HUDEP-2 (cell line): ENCODE data around the gene PATJ.
"Not testable (repeated sequence)": the region's sequence is repeated elsewhere in the genome, so short reads cannot be mapped to it uniquely, and the experiment has no call there.

ENCODE experiments used
- DNase-seq, 76 experiments: peaks; one replicate each; lab custom pipeline; 2025; ENCODE audit not compliant: unreplicated experiment in 76 of 76; lab: John Stamatoyannopoulos, UW

PATJ gene

GRCh38 chr1:61746813-61747212, 4.5 kb downstream of the PATJ start:
- DNase-seq, result no peak

DNA sequence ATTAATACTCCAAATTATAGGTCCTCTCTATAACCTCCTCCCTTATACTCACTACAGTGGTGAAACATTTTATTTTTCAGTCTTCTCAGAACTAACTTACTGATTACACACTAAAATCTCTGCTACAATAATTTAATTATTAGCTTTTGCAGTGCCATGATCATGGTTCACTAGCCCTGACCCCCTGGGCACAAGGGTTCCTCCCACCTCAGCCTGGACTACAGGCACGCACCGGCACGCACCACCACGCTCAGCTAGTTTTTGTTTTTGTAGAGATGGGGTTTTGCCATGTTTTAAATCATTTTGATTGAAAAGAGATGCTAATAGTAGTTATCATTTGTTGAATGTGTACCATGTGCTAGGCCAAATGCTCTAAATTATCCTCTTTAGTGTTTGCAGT, 6.3 kb downstream of the PATJ start:
- no peak for DNase-seq

DNA sequence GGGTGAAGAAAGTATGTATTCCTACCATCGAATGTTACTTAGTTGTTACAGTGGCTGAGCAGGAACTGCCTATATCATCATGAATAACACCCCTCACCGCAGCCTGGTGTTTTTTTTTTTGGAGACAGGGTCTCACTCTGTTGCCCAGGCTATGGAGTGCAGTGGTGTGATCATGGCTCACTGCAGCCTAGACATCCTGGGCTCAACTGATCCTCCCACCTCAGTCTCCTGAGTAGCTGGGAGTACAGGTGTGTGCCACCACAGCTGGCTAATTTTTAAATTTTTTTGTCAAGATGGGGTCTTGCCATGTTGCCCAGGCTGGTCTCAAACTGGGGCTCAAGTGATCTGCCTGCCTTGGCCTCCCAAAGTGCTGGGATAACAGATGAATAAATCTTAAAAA, 7.3 kb downstream of the PATJ start:
- DNase-seq, result no peak

DNA sequence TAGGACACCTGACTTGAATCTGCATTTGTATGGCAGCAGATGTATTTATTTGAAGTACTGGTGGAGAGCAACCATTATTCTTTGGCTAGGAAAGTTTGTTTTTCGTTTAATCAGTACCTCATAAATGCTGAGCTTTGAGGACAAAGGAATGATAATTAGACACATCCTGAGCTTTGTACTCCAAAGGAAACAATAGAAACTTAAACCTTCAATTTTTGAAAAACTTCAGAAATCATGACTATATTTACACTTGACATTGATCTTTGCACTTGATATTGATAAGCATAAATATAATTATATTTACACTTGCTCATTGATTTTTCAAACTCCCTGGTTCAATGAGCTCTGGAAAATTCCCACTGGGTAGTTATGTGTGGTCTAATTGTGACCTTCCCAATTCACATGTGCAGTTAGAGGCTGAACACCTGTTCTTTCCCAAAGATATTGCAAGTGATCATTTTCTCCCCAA, 10.7 kb downstream of the PATJ start:
- DNase-seq, result no peak

GRCh38 chr1:61753998-61754508, 11.8 kb downstream of the PATJ start:
- no peak for DNase-seq

- DNase-seq, result no peak
These were observed 12.3 kb downstream of the PATJ start for GRCh38 chr1:61754545-61754944.

GRCh38 chr1:61756773-61757172, 14.5 kb downstream of the PATJ start:
- no peak for DNase-seq

DNA sequence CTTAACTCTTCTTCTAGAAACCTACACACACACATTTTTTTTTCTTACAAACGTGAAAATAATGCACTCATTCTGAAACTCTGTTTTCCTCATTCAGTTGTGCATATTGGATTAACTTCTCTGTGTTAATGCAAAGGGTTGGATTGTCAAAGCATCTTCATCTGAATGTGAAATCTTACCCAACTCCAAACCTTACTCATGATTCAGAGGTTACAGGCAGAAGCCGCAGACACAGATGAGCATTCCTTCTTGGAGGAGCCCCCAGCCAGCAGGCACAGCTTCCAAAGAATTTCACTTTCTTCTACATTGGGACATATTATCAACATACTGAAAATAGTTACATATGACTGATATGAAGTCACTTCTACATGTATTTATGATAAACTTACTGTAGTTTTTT, 15.7 kb downstream of the PATJ start:
- DNase-seq, result no peak

DNA sequence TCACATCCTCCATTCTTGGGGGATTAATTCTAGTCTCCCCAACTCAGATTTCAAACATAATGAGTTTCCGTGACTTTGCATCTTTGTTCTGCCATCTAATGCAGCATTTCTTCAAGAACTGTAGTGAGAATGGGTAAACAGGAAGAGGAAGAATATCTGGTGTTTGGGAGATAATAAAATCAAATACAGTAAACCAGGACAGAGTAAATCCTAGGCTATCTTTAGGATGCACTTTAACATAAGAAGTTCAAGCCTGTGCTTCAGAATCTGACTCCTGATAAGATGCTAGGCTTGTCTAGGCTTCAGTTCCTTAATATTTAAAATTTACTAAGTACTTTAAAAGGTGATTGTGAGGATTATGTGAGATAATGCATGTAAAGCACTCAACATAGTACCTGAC, 27.9 kb downstream of the PATJ start:
- DNase-seq, result no peak

DNA sequence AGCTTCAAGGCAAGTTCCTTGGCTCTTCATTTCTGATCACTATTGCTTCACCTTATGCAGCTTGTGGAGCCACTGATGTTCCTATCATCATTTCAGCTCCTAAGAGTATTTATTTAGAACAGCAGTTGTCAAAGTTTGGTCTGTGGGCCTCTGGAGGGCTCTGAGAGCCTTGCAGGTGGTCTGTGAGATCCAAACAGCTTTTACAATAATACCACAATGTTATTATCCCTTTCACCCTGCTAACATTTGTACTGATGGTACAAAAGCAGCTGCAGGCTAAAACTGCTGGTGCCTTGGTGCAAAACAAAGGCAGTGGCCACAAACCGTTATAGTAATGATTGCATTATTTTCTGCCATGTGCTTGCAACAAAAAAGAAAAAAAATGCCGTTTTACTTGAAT, 33.8 kb downstream of the PATJ start:
- no peak for DNase-seq

DNA sequence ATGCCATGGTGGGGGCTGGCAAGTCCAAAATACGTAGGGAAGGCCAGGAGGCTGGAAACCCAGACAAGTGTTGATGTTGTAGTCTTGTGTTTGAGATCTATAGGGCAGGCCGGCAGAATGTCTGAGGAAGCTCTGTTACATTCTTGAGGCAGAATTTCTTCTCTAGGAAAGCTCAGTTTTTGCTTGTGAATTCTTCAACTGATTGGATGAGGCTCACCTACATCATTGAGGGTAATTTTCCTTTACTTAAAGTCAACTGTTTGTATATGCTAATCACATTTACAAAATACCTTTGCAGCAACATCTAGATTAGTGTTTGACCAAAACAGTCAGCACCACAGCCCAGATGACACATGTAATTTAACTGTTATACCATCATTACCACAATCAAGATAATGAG, 37.0 kb downstream of the PATJ start:
- no peak for DNase-seq

DNA sequence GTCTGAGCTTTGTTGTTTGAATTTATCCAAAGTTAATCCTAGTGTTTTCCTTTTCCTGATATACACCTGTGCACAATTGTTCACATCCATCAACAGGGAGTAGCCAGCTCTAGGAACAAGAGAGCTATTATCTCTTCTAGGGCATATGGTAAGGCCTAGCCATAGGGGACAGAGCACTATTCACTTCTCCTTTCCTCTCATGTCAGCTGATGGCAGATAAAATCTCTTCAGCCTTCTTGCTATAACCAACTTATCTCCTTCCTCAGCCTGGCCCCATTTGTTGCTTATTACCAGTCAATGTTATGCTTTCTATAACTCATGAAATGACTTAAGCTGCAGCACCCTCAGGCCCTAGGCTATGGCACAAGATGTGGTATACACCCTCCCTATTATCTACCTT, 38.9 kb downstream of the PATJ start:
- DNase-seq, result peak in 23 of 76 experiments; percentile 0 to 44 (median 12)

DNA sequence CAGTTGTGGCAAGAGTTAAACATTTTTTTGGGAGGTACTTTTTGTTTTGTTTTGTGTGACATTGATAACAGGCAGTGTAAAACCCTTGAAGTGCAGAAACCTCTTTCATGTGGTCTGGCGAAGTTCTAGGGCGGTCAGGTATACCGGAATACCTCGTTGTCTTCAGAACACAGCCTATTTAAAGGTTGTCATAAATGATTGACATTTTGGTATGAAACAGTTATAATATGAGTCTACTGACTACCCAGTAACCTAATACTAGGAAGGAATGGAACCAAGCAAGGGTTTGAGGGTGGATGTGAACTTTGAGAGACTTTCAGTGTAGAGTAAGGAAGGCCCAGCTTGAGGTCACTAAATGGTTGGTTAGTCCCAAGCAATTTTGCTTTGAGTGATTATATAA, 40.5 kb downstream of the PATJ start:
- no peak for DNase-seq

DNA sequence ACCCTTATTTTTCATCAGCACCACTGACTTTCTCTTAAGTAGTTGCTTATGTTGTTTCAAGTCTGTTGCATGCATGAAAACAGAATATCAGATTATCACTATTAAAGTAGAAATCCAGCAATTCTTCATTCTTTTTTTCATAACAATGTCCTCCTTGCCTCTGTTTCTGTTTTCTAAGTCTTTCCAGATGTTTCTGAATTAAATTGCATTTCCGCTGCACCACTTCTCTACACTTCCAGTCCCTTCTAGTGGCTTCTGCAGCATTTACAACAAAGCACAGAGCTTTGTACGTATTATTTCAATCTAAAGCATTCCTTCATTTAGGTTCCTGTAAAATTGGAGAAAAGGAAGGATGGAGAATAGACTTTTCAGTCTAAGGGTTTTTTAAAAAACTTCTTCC, 42.4 kb downstream of the PATJ start:
- DNase-seq, result no peak

DNA sequence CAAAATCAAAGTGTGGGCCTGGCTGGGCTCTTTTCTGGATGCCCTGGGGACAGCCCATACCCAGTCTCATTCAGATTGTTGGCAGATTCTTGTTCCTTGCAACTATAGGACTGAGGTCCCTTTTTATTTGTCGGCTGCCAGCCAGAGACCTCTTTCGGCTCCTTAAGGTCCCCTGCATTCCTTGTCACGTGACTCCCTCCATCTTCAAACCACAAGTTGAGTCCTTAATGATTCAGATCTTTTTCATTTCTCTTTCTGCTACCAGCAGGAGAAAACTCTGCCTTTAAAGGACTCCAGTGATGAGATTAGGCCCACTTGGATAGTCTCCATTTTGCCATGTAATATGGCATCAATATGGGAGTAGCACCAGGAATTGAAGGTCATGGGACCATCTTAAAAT, 48.6 kb downstream of the PATJ start:
- no peak for DNase-seq

- DNase-seq, result no peak
These were observed 54.9 kb downstream of the PATJ start for GRCh38 chr1:61797045-61797755.

GRCh38 chr1:61801047-61801446, 58.8 kb downstream of the PATJ start:
- not testable (repeated sequence) for DNase-seq

- no peak for DNase-seq
These were observed 65.4 kb downstream of the PATJ start for GRCh38 chr1:61807606-61808140.

DNA sequence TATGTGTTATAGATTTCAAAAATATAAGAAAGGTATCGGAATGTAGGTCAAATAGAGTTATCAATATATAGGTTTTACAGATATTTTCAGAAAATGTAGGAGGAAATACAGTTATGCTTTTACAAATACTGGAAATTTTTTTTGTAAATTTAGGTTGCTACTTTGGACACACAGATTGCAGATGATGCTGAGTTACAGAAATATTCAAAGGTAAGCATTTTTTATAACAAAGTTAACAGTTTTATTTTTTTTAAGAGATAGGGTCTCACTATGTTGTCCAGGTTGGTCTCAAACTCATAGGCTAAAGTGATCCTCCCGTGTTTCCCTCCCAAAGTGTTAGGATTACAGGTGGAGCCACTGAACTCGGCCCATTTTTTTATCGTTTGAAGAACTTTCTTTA, 66.0 kb downstream of the PATJ start:
- no peak for DNase-seq

DNA sequence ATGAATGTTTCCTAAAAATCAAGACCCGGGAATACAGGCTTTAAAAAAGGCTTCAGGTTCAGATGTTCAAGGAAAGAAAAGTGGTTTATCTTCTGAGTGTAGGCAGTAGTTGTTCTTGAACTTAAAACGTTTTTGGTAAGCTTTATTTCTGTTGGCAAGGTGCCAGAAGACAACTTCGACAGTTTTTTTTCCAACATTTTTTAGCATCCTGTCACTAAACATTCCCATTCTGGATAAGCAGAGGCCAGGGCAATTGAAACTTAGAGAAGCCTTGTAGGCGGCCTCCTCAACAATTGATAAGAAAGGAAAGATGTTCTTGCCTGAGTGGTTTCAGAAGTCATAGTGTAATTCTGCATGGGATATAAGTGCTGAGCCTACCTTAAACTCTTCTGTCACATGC, 66.7 kb downstream of the PATJ start:
- no peak for DNase-seq

GRCh38 chr1:61812916-61813315, 70.6 kb downstream of the PATJ start:
- DNase-seq, result no peak

DNA sequence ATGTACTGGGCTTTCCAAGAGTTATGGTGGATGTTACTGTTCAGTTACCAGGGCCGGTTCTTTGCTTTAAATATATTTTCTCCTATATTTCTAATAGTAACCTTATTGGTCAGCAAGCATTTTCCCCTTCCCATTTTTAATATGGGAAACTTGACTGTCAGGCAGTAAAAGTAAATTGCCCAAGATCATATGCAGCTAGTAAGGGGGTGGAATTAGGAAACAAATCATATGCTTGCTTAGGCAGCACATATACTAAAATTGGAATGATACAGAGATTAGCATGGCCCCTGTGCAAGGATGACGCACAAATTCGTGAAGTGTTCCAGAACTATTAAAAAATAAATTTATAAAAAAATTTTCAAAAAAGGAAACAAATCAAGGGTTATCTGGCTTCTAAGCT, 73.9 kb downstream of the PATJ start:
- no peak for DNase-seq

- DNase-seq, result no peak
These were observed 76.7 kb downstream of the PATJ start for GRCh38 chr1:61818992-61819391.
